GM19455 (cell line): ENCODE results near the gene CGREF1.

Source experiments
- ATAC-seq: cut with Tn5 transposase; IDR thresholded peaks from one replicate; pipeline ENCODE4 v1.9.1; 2021; ENCODE audit not compliant: unreplicated experiment

Gene CGREF1

GRCh38 chr2:27050996-27051901 is 67.7 kb downstream of the CGREF1 start, which contains the start of gene AGBL5:
Gene AGBL5, plus strand, starts transcription at chr2:27051668. Its CDS starts 1,291 bp downstream, at chr2:27052959.
- peak; percentile 66 for ATAC-seq
